Activated naive CD4-positive, alpha-beta T cell treated with anti-CD3 and anti-CD28 coated beads, Interleukin-2, amount 50 U/mL, for 72 hours (primary cell): ENCODE results near the gene LY6G5C. TPM values are rescaled to one million over a fixed set of nuclear protein-coding genes. Genes with fewer than 3 reads are reported as not detected.

Experiments used
- ATAC-seq, 2 donors: fragments of 150-1000 bp; cut with Tn5 transposase; 2 replicates each; pipeline ENCODE4 v1.10.0; 2021; ENCODE audit warnings: mild to moderate bottlenecking in 2 of 2, moderate library complexity in 2 of 2
- DNase-seq, 2 donors: peaks; one replicate each; pipeline ENCODE4 v3.0.0; 2021 to 2022; ENCODE audit warnings: low spot score in 2 of 2
- H3K27ac Mint-ChIP-seq, 2 donors: one replicate each; pipeline ENCODE4 v1.8.0; 2022; ENCODE audit warnings: mild to moderate bottlenecking in 2 of 2, mixed read lengths in 2 of 2
- H3K36me3 Mint-ChIP-seq, 2 donors: one replicate each; pipeline ENCODE4 v1.8.0; 2022; ENCODE audit warnings: mixed read lengths in 2 of 2
- H3K9me3 Mint-ChIP-seq, 2 donors: one replicate each; pipeline ENCODE4 v1.8.0; 2022; ENCODE audit warnings: mixed read lengths in 2 of 2
- total RNA-seq, 2 donors: library from RNA; stranded (reverse); gene quantifications; one replicate each; pipeline ENCODE4 v1.2.3, GENCODE V29; 2022

The LY6G5C gene
- total RNA-seq, 2 donors from 2014 or later = 1.8 to 4.1 TPM

- DNase-seq (peak; percentile 72 to 74), ATAC-seq (peak; percentile 64 to 70)
- H3K27ac Mint-ChIP-seq = peak within 1 kb of the TSS; percentile 93 to 94
- H3K36me3 Mint-ChIP-seq = peaks cover 40 to 58% of the 10 kb centered on the region in 2 donors
- no peaks in the 10 kb centered on the region for H3K9me3 Mint-ChIP-seq
Measured at GRCh38 chr6:31660381-31661261, 20.2 kb downstream of the LY6G5C start, which contains the start of gene C6orf47. Gene C6orf47 (minus strand): TSS chr6:31660778. CDS start chr6:31659947, 831 bp downstream.

DNA sequence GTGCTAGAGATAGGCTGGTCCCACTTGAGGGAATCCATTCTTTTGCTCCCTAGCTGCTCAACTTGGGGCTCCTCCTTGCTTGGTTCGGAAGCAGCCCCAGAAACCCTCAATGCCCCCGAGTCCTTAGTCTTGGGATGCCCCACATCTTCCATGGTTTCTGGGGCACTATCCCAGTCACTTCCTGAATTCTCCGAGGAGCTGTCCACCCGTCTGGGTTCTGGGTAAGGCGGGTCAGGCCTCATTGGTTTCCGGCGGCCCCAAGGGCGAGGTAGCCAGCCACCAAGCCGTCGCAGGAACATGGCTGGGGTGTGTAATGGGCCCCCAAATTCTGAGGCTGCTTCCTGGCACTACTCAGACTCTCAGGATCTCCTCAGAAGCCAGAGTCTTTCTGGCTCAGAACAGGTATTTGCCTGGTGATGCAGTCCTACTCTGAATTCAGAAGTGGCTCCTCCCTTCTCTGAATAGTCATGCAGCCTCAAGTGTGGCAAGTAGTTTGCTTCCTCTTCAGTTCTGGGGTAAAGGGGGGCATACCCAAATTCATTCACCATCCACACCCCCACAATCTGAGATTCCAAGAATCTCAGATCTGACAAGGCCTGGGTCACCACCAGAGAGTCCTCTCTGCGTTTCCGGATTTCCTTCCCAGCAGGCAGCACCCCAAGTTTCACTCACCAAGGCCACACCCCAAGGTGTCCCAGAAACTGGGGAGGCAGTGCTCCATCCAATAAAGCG is 21.1 kb downstream of the LY6G5C start:
- Mint-ChIP-seq H3K36me3 (peaks cover 37 to 59% of the 10 kb centered on the region in 2 donors), H3K27ac (peak overlapping the region; percentile 93 to 94), H3K9me3 (no peaks in the 10 kb centered on the region)
- DNase-seq (peak; percentile 38 to 69), ATAC-seq (peak; percentile 47 to 63)

DNA sequence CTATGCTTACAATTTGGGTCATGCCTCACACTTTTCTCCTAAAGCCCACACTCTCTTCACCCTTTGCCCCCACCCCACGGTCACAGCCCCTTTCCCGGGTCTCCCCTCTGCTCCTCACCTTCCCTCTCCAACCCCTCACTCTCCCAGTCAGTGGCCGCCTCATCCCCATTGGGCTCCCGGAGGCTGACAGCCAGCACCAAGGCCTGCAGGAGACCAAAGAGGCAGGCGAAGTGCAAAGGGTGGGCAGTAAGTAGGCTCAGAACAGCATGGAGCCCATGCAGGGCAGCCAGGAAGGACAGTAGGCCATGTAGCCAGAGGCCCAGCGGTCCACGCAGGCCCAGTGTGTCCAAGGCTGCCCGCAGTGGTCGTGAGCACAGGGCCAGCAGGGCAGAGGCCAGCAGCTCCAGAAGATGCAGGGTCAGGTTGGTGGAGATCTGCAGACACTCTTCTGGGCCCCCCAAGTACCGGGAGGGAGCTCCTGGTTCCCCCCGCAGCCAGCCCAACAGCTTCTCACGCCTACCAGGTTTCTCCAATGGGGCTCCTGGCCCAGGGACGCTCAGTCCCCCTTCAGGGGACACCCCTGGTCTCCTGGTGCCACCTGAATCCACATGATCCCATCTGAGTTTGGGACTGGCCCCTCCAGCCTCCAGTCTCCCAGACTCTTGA is 21.8 kb downstream of the LY6G5C start:
- Mint-ChIP-seq H3K27ac (peak overlapping the region; percentile 93 to 94), H3K9me3 (no peaks in the 10 kb centered on the region), H3K36me3 (peaks cover 30 to 52% of the 10 kb centered on the region in 2 donors)
- DNase-seq (no peak), ATAC-seq (no peak)

DNA sequence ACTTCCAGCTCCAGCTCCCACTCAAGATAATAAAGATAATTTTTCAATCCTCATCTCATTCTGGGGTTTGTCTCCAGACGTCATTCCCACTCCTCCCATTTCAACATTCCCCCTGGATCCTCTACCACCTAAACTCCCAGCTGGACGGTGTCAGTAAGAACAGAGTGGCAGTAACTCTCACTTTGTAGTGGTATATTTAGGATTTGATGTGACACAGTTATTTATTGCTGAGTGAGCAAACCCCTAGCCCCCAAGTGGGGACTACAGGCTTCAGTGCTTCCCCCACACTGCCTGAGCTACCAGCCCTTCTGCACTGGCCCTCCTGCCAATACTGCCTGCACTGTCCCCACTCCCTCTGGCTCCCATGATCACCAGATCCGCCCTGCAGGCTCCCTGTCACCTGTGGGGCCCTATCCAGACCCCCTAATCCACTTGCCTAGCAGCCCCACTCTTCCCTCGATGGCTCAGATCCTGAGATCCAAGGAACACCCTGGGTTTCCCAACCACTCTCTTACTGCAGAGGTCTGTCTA is 22.6 kb downstream of the LY6G5C start:
- peaks cover 21 to 43% of the 10 kb centered on the region in 2 donors for H3K36me3 Mint-ChIP-seq
- peak overlapping the region; percentile 56 to 94 for H3K27ac Mint-ChIP-seq
- DNase-seq (no peak), ATAC-seq (no peak)
- H3K9me3 Mint-ChIP-seq = no peaks in the 10 kb centered on the region

DNA sequence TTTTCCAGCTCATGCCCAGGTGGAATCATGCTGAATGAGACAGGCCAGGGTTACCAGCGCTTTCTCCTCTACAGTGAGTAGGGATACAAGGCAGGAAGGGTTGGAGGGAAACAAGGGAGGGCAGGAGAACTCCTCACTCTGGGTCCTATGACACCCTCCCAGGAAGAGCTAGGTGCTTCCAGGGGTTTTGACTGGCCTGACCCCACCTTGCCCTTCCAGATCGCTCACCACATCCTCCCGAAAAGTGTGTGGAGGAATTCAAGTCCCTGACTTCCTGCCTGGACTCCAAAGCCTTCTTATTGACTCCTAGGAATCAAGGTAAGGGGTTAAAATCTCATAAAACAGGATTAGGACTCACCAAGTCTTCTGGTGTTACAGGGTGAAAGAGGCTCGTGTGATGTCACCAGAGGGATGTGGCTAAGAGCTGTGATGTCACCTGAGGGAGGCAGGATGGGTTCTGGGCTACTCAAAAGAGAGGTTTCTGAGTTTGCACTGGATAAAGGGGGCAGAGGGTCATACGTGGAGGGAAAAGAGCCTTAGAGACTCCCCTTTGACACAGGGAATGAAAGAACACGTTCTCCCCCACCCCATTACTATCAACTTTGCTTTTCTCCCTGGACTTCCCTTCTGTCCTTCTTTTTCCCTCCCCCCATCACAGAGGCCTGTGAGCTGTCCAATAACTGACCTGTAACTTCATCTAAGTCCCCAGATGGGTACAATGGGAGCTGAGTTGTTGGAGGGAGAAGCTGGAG is 23.3 kb downstream of the LY6G5C start:
- no peaks in the 10 kb centered on the region for H3K9me3 Mint-ChIP-seq
- DNase-seq (no peak), ATAC-seq (no peak)
- H3K36me3 Mint-ChIP-seq = peaks cover 22 to 45% of the 10 kb centered on the region in 2 donors
- peak overlapping the region; percentile 4 to 94 for H3K27ac Mint-ChIP-seq

- H3K9me3 Mint-ChIP-seq = no peaks in the 10 kb centered on the region
- no peak for DNase-seq
- H3K36me3 Mint-ChIP-seq = peaks cover 29 to 60% of the 10 kb centered on the region in 2 donors
- ATAC-seq = no peak
- H3K27ac Mint-ChIP-seq = no peak within 1 kb of the TSS
Measured at GRCh38 chr6:31655349-31656237, 25.3 kb downstream of the LY6G5C start, which contains the start of gene APOM. Gene APOM (plus strand): TSS chr6:31655894. CDS start chr6:31655967, 73 bp downstream.

GRCh38 chr6:31654574-31655348 is 26.1 kb downstream of the LY6G5C start:
- H3K27ac Mint-ChIP-seq = no peak overlapping the region
- peaks cover 22 to 56% of the 10 kb centered on the region in 2 donors for H3K36me3 Mint-ChIP-seq
- H3K9me3 Mint-ChIP-seq = no peaks in the 10 kb centered on the region
- ATAC-seq = no peak
- DNase-seq = no peak

GRCh38 chr6:31652925-31653724 is 27.7 kb downstream of the LY6G5C start:
- DNase-seq (no peak), ATAC-seq (peak; percentile 62 to 72)
- Mint-ChIP-seq H3K27ac (peak overlapping the region; percentile 98 to 99), H3K9me3 (no peaks in the 10 kb centered on the region), H3K36me3 (peaks cover 22 to 49% of the 10 kb centered on the region in 2 donors)

DNA sequence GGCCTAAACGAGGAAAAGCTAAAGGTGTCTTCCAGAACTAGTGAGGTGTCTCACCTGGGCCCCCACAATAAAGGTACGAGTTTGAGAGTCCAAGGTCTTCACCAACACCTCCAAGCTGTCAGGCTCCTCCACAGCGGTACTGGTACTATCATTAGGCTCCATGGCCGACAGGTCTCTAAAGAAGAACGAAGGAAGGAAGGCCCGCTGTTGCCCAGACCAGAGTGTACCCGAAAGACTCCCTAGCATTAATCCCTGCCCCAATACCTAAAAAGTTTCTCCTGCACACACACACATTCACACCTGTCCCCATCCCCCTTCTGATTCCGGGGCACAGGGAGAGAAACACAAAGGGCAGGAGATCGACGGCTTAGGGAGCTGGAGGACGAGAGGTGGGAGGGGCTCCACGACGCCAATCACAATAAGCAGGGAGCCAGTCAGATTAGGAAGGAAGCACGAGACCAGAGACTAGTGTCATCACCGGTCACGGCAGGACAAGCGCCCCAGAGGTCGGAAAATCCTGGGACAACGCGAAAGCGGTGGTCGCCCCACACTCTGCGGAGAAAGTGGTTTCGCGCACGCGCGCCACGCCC is 29.2 kb downstream of the LY6G5C start:
- Mint-ChIP-seq H3K36me3 (peaks cover 26 to 41% of the 10 kb centered on the region in 2 donors), H3K9me3 (no peaks in the 10 kb centered on the region), H3K27ac (peak overlapping the region; percentile 98 to 99)
- ATAC-seq (peak; percentile 62 to 79), DNase-seq (no peak)

GRCh38 chr6:31645325-31645724 is 35.5 kb downstream of the LY6G5C start:
- no peaks in the 10 kb centered on the region for H3K9me3 Mint-ChIP-seq
- no peak for ATAC-seq
- no peak for DNase-seq
- H3K36me3 Mint-ChIP-seq = peaks cover 10 to 14% of the 10 kb centered on the region in 2 donors
- no peak overlapping the region for H3K27ac Mint-ChIP-seq

- H3K9me3 Mint-ChIP-seq = no peaks in the 10 kb centered on the region
- ATAC-seq (no peak), DNase-seq (no peak)
- peaks cover 8 to 9% of the 10 kb centered on the region in 2 donors for H3K36me3 Mint-ChIP-seq
- peak overlapping the region in 1 of 2 donors; percentile 14 for H3K27ac Mint-ChIP-seq
Measured at GRCh38 chr6:31643818-31644454, 36.9 kb downstream of the LY6G5C start.

- no peak for ATAC-seq
- peak overlapping the region; percentile 44 to 85 for H3K27ac Mint-ChIP-seq
Measured at GRCh38 chr6:31642798-31643570, 37.9 kb downstream of the LY6G5C start.

More at GRCh38 chr6:31642798-31643570, 37.9 kb downstream of the LY6G5C start:
- no peak for DNase-seq
- H3K9me3 Mint-ChIP-seq = no peaks in the 10 kb centered on the region
- peaks cover 8 to 9% of the 10 kb centered on the region in 2 donors for H3K36me3 Mint-ChIP-seq
